ENCODE results near the gene OSBPL3.

DNA sequence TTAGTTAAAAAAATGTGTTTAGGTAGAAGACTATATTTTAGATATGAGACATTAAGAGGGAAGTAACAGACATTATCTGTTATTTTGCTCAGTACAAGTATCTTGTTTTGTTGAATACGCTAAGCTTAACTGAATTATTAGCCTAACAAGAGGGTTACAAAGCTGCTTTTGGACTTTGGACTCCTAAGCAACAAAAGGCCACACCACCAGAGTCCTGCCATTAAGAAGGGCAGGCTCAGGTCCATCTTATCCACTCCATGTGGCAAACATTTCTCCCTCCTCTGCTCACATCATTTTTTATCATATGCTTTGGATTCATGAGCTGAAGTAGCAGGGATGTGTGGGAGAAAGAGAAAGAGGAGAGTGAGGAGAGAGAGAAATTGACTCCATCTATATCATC, 33.5 kb downstream of the OSBPL3 start:
- TF ChIP-seq, protein P1, sequence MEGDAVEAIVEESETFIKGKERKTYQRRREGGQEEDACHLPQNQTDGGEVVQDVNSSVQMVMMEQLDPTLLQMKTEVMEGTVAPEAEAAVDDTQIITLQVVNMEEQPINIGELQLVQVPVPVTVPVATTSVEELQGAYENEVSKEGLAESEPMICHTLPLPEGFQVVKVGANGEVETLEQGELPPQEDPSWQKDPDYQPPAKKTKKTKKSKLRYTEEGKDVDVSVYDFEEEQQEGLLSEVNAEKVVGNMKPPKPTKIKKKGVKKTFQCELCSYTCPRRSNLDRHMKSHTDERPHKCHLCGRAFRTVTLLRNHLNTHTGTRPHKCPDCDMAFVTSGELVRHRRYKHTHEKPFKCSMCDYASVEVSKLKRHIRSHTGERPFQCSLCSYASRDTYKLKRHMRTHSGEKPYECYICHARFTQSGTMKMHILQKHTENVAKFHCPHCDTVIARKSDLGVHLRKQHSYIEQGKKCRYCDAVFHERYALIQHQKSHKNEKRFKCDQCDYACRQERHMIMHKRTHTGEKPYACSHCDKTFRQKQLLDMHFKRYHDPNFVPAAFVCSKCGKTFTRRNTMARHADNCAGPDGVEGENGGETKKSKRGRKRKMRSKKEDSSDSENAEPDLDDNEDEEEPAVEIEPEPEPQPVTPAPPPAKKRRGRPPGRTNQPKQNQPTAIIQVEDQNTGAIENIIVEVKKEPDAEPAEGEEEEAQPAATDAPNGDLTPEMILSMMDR (IDR thresholded peaks at IDR 0.05; ENCODE audit: low read depth, low read length): no peak
- TF ChIP-seq POLR2A (IDR thresholded peaks at IDR 0.05; ENCODE audit: extremely low read depth, insufficient read length) (no peak), MYC (IDR thresholded peaks at IDR 0.05; ENCODE audit: low read depth, low read length) (no peak)
- TF ChIP-seq, protein P2, sequence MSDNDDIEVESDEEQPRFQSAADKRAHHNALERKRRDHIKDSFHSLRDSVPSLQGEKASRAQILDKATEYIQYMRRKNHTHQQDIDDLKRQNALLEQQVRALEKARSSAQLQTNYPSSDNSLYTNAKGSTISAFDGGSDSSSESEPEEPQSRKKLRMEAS (IDR thresholded peaks at IDR 0.05; ENCODE audit: low read depth, low read length): no peak
